ENCODE results near the gene B4GALT5.
"Not testable (repeated sequence)": the region's sequence is repeated elsewhere in the genome, so short reads cannot be mapped to it uniquely, and the experiment has no call there.

- not testable (repeated sequence) for TF ChIP-seq POLR2A, POLR2AphosphoS5 (IDR thresholded peaks at IDR 0.05; ENCODE audit: low read depth, low read length)
Observed at GRCh38 chr20:49705893-49706292, 7.8 kb downstream of the B4GALT5 start.
